Measurements from ENCODE around the gene APBA3. TPM values are rescaled to one million over a fixed set of nuclear protein-coding genes. Genes with fewer than 3 reads are reported as not detected.
"Not testable (repeated sequence)": the region's sequence is repeated elsewhere in the genome, so short reads cannot be mapped to it uniquely, and the experiment has no call there.

The APBA3 gene
- total RNA-seq, 1 experiment from 2014 or later, result 21.4 TPM

GRCh38 chr19:3759482-3760254 is 1.8 kb downstream of the APBA3 start:
- ATAC-seq (no peak), DNase-seq (no peak)
- H4K20me1 ChIP-seq (ENCODE audit: low read length), result no peaks in the 10 kb centered on the region
- H3K36me3 ChIP-seq (ENCODE audit: low read depth, low read length), result no peaks in the 10 kb centered on the region
- H2AFZ ChIP-seq (ENCODE audit: low read length), result no peak overlapping the region
- TF ChIP-seq CTCF (conservative IDR thresholded peaks at IDR 0.05; ENCODE audit: low read depth, low read length) (no peak), EZH2 (IDR thresholded peaks at IDR 0.05; ENCODE audit: low read length, unreplicated experiment) (no peak), EZH2phosphoT487 (IDR thresholded peaks at IDR 0.05; ENCODE audit: borderline replicate concordance, low read length) (no peak)
- H3K4me2 ChIP-seq (ENCODE audit: low read length), result 0 out of 2 replicates have a peak overlapping the region, but pooled peaks have one; percentile 94
- H3K4me1 ChIP-seq (ENCODE audit: insufficient read depth, low read length), result peaks cover 5% of the 10 kb centered on the region; the same call in 1 of the 2 replicates
- peaks cover 28% of the 10 kb centered on the region for H3K79me2 ChIP-seq (ENCODE audit: low read length)
- H3K4me3 ChIP-seq (ENCODE audit: low read length), result no peak overlapping the region
- ChIA-PET CTCF (interaction anchor here (0.7 kb wide), 1 partner anchor 607 kb away, joined by 6 read pairs; no protein-coding TSS in a partner anchor), POLR2A (ENCODE audit: unreplicated experiment) (no interaction called here)
- BruUV-seq (replicated peaks), result no TSS peak
- intact Hi-C loops (cut with micrococcal nuclease), result loop anchor here (5.0 kb wide), 1 partner anchor 228 kb away; the partner anchor contains the start of gene EEF2
- no peaks in the 10 kb centered on the region for H3K9me2 ChIP-seq (replicated peaks; ENCODE audit: low read length)
- H3K27ac ChIP-seq (ENCODE audit: low read length), result no peak overlapping the region
- H3F3A ChIP-seq (ENCODE audit: low read length, unreplicated experiment), result no peaks in the 10 kb centered on the region
- H3K9me3 ChIP-seq (ENCODE audit: low read length), result no peaks in the 10 kb centered on the region
- H3K9ac ChIP-seq (ENCODE audit: low read length), result no peak overlapping the region
- H3K27me3 ChIP-seq (ENCODE audit: low read length), result no peaks in the 10 kb centered on the region

GRCh38 chr19:3758297-3758696 is 3.2 kb downstream of the APBA3 start:
- H4K20me1 ChIP-seq (ENCODE audit: low read length); H3K36me3 ChIP-seq (ENCODE audit: low read depth, low read length); POLR2A ChIA-PET (ENCODE audit: unreplicated experiment); H3K4me2 ChIP-seq (ENCODE audit: low read length); H3K4me1 ChIP-seq (ENCODE audit: insufficient read depth, low read length); H3K27ac ChIP-seq (ENCODE audit: low read length); DNase-seq; ATAC-seq; H3K27me3 ChIP-seq (ENCODE audit: low read length); H2AFZ ChIP-seq (ENCODE audit: low read length); H3K9me2 ChIP-seq (replicated peaks; ENCODE audit: low read length); H3K4me3 ChIP-seq (ENCODE audit: low read length); BruUV-seq (replicated peaks); H3K9me3 ChIP-seq (ENCODE audit: low read length); intact Hi-C loops (cut with micrococcal nuclease); H3K9ac ChIP-seq (ENCODE audit: low read length); CTCF ChIA-PET; H3F3A ChIP-seq (ENCODE audit: low read length, unreplicated experiment): not testable (repeated sequence)
- H3K79me2 ChIP-seq (ENCODE audit: low read length), result peaks cover 26% of the 10 kb centered on the region

GRCh38 chr19:3757705-3758104 is 3.8 kb downstream of the APBA3 start:
- H4K20me1 ChIP-seq (ENCODE audit: low read length), result not testable (repeated sequence)

More at GRCh38 chr19:3757705-3758104, 3.8 kb downstream of the APBA3 start:
- DNase-seq; BruUV-seq (replicated peaks); H3K27ac ChIP-seq (ENCODE audit: low read length); CTCF ChIA-PET; ATAC-seq; H3K4me1 ChIP-seq (ENCODE audit: insufficient read depth, low read length); POLR2A ChIA-PET (ENCODE audit: unreplicated experiment); intact Hi-C loops (cut with micrococcal nuclease); H3F3A ChIP-seq (ENCODE audit: low read length, unreplicated experiment); H3K9me2 ChIP-seq (replicated peaks; ENCODE audit: low read length); H3K9ac ChIP-seq (ENCODE audit: low read length); H2AFZ ChIP-seq (ENCODE audit: low read length); H3K4me2 ChIP-seq (ENCODE audit: low read length); H3K4me3 ChIP-seq (ENCODE audit: low read length); H3K36me3 ChIP-seq (ENCODE audit: low read depth, low read length); H3K27me3 ChIP-seq (ENCODE audit: low read length); H3K9me3 ChIP-seq (ENCODE audit: low read length): not testable (repeated sequence)
- H3K79me2 ChIP-seq (ENCODE audit: low read length), result peaks cover 23% of the 10 kb centered on the region
